PC-3 (cell line): ENCODE results near the gene IFIT1. TPM values are rescaled to one million over a fixed set of nuclear protein-coding genes. Genes with fewer than 3 reads are reported as not detected.

Experiments used
- ATAC-seq: fragments of 200-7000 bp; cut with Tn5 transposase; 2 replicates; pipeline ENCODE4 v1.9.1; 2020; ENCODE audit warnings: mild to moderate bottlenecking, moderate library complexity
- BruUV-seq: library from RNA; stranded (reverse); fragments of 400-500 nt; replicated peaks from 2 replicates; lab custom pipeline; 2021; lab: Mats Ljungman, UMichigan
- CTCF ChIA-PET: fragments of 300-600 bp; sonication (Branson Sonifier 250); formaldehyde crosslinking; loops from one replicate; lab custom pipeline; 2022; ENCODE audit warnings: antibody characterized with exemption; lab: Charles Lee
- POLR2A ChIA-PET: fragments of 300-600 bp; sonication (Branson Sonifier 250); formaldehyde crosslinking; loops from one replicate; lab custom pipeline; 2022; ENCODE audit warnings: antibody characterized with exemption; ENCODE audit not compliant: unreplicated experiment; lab: Charles Lee
- DNase-seq: peaks from one replicate; pipeline ENCODE4 v3.0.0-alpha.2; 2015
- H2AFZ ChIP-seq: fragments of 300-600 bp; sonication (generic); 2 replicates; pipeline ENCODE4 v1.6.0; 2016; ENCODE audit warnings: antibody characterized with exemption, low read length
- H3F3A ChIP-seq: fragments of 300-600 bp; sonication (generic); one replicate; pipeline ENCODE4 v1.6.0; 2017; ENCODE audit warnings: antibody characterized with exemption, low read length, control low read depth, mild to moderate bottlenecking; ENCODE audit not compliant: unreplicated experiment
- H3K27ac ChIP-seq: fragments of 300-600 bp; sonication (generic); 2 replicates; pipeline ENCODE4 v1.5.1; 2016; ENCODE audit warnings: mild to moderate bottlenecking, low read length
- H3K27me3 ChIP-seq: fragments of 300-600 bp; sonication (generic); 2 replicates; pipeline ENCODE4 v1.6.1; 2016; ENCODE audit warnings: low read length, mixed read lengths
- H3K36me3 ChIP-seq: fragments of 300-600 bp; sonication (generic); 2 replicates; pipeline ENCODE4 v1.6.1; 2016; ENCODE audit warnings: low read depth, mixed run types, low read length, mixed read lengths
- H3K4me1 ChIP-seq: fragments of 300-600 bp; sonication (generic); 2 replicates; pipeline ENCODE4 v1.5.1; 2016; ENCODE audit warnings: low read length; ENCODE audit not compliant: insufficient read depth
- H3K4me2 ChIP-seq: fragments of 300-600 bp; sonication (generic); 2 replicates; pipeline ENCODE4 v1.6.0; 2016; ENCODE audit warnings: low read length
- H3K4me3 ChIP-seq: fragments of 300-600 bp; sonication (generic); 2 replicates; pipeline ENCODE4 v1.5.1; 2016; ENCODE audit warnings: mild to moderate bottlenecking, low read length, mixed read lengths
- H3K79me2 ChIP-seq: fragments of 300-600 bp; sonication (generic); 2 replicates; pipeline ENCODE4 v1.6.1; 2017; ENCODE audit warnings: low read length, mixed read lengths
- H3K9ac ChIP-seq: fragments of 300-600 bp; sonication (generic); 2 replicates; pipeline ENCODE4 v1.6.0; 2016; ENCODE audit warnings: mild to moderate bottlenecking, low read length
- H3K9me2 ChIP-seq: fragments of 300-600 bp; sonication (generic); replicated peaks from 2 replicates; pipeline ENCODE4 v1.6.1; 2016; ENCODE audit warnings: mixed run types, low read length, mixed read lengths
- H3K9me3 ChIP-seq: fragments of 300-600 bp; sonication (generic); 2 replicates; pipeline ENCODE4 v1.6.1; 2016; ENCODE audit warnings: low read length, mixed read lengths
- H4K20me1 ChIP-seq: fragments of 300-600 bp; sonication (generic); 2 replicates; pipeline ENCODE4 v1.6.1; 2016; ENCODE audit warnings: low read length, mixed read lengths
- EZH2 ChIP-seq: fragments of 300-600 bp; sonication (generic); IDR thresholded peaks from one replicate; pipeline ENCODE4 v1.6.1; 2017; ENCODE audit warnings: antibody characterized with exemption, mild to moderate bottlenecking, low read length; ENCODE audit not compliant: unreplicated experiment
- EZH2phosphoT487 ChIP-seq: fragments of 300-600 bp; sonication (generic); IDR thresholded peaks from 2 replicates; pipeline ENCODE4 v1.6.1; 2018; ENCODE audit warnings: mild to moderate bottlenecking, antibody characterized with exemption, low read length, borderline replicate concordance
- intact Hi-C: fragments of 100-400 bp; cut with micrococcal nuclease; formaldehyde crosslinking; loops from 2 replicates; pipeline ENCODE4 v1.9.0; 2023
- total RNA-seq: library from RNA; depleted of rRNA; stranded (reverse); fragments of >200 nt; gene quantifications from 2 replicates; pipeline ENCODE4 v1.2.3, GENCODE V29; 2014
- TF ChIP-seq, protein P1 (sequence below): fragments of 300-600 bp; sonication (generic); conservative IDR thresholded peaks from 2 replicates; pipeline ENCODE4 v1.5.1; 2017; ENCODE audit warnings: antibody characterized with exemption, low read depth, mild to moderate bottlenecking, low read length

Gene IFIT1
- total RNA-seq, 1 experiment from 2014 or later: 19.6 TPM

DNA sequence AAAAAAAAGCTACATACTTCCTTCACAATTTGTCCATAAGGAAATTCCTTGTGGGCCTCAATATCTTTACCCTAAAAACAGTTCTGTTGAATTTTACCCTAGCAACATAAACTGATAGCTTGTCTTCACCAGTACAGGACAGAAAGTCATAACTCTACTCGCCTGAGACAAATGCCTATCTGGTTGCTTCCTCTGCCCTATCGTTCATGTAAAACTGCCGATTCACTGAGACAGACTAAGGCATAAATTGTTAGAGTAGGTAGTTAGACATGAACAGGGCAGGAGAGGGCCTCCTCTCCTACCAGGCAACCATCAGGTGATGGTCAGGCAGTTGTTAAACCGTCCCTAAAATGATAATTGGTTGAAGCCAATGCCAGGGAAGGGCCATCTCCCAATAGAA lies 39.6 kb upstream of the IFIT1 start:
- intact Hi-C loops: loop anchor here (1.0 to 5.0 kb wide), 3 partner anchors 24 to 91 kb away; no protein-coding TSS in a partner anchor
- DNase-seq: no peak
- H3K79me2 ChIP-seq: no peaks in the 10 kb centered on the region
- H3K4me1 ChIP-seq: peaks cover 40% of the 10 kb centered on the region
- POLR2A ChIA-PET: interaction anchor here (0.6 to 1.1 kb wide), 2 partner anchors 22 to 51 kb away, joined by 13 to 15 read pairs; partner anchors contain the start of gene IFIT2
- no peak overlapping the region for H3K4me3 ChIP-seq
- H3K27ac ChIP-seq: peak overlapping the region; percentile 87
- no peaks in the 10 kb centered on the region for H4K20me1 ChIP-seq
- no peaks in the 10 kb centered on the region for H3K36me3 ChIP-seq
- no peak for ATAC-seq
- BruUV-seq: no TSS peak
- CTCF ChIA-PET: no interaction called here
- H3K9me3 ChIP-seq: no peaks in the 10 kb centered on the region
- peak overlapping the region; percentile 78; the same call in 1 of the 2 replicates for H2AFZ ChIP-seq
- TF ChIP-seq, protein P1, sequence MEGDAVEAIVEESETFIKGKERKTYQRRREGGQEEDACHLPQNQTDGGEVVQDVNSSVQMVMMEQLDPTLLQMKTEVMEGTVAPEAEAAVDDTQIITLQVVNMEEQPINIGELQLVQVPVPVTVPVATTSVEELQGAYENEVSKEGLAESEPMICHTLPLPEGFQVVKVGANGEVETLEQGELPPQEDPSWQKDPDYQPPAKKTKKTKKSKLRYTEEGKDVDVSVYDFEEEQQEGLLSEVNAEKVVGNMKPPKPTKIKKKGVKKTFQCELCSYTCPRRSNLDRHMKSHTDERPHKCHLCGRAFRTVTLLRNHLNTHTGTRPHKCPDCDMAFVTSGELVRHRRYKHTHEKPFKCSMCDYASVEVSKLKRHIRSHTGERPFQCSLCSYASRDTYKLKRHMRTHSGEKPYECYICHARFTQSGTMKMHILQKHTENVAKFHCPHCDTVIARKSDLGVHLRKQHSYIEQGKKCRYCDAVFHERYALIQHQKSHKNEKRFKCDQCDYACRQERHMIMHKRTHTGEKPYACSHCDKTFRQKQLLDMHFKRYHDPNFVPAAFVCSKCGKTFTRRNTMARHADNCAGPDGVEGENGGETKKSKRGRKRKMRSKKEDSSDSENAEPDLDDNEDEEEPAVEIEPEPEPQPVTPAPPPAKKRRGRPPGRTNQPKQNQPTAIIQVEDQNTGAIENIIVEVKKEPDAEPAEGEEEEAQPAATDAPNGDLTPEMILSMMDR: no peak
- peak overlapping the region; percentile 62; the same call in 1 of the 2 replicates for H3K4me2 ChIP-seq
- peak overlapping the region; percentile 17; the same call in 1 of the 2 replicates for H3K9ac ChIP-seq
- H3K27me3 ChIP-seq: no peaks in the 10 kb centered on the region
- peaks cover 6% of the 10 kb centered on the region for H3F3A ChIP-seq
- H3K9me2 ChIP-seq: no peaks in the 10 kb centered on the region

DNA sequence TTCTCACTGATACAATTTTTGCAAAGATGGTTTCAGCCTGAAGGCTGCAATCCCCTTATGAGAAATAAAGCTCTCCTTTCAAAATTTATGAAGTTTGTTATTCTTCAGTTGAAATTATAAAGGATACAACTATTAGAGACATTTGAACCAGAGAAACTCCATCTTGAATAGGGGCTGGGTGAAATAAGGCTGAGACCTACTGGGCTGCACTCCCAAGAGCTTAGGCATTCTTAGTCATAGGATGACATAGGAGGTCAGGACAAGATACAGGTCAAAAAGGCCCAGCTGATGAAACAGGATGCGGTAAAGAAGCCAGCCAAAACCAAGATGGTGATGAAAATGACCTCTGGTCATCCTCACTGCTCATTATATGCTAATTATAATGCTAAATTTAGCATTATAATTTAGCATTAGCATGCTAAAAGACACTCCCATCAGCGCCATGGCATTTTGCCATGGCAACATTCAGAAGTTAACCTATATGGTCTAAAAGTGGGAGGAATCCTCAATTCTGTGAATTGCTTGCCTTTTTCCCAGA lies 37.0 kb upstream of the IFIT1 start:
- no TSS peak for BruUV-seq
- ATAC-seq (no peak), DNase-seq (peak; percentile 38)
- no peaks in the 10 kb centered on the region for H3K79me2 ChIP-seq
- H3K27me3 ChIP-seq: no peaks in the 10 kb centered on the region
- no peaks in the 10 kb centered on the region for H3K36me3 ChIP-seq
- intact Hi-C loops: no loop called here
- no peaks in the 10 kb centered on the region for H3K9me2 ChIP-seq
- no peak overlapping the region for H3K27ac ChIP-seq
- H3K4me3 ChIP-seq: no peak overlapping the region
- H4K20me1 ChIP-seq: no peaks in the 10 kb centered on the region
- CTCF ChIA-PET: no interaction called here
- H2AFZ ChIP-seq: no peak overlapping the region
- TF ChIP-seq EZH2phosphoT487: no peak
- peaks cover 6% of the 10 kb centered on the region for H3F3A ChIP-seq
- H3K4me2 ChIP-seq: no peak overlapping the region
- no peaks in the 10 kb centered on the region for H3K9me3 ChIP-seq
- H3K4me1 ChIP-seq: peaks cover 39% of the 10 kb centered on the region
- POLR2A ChIA-PET: no interaction called here
- H3K9ac ChIP-seq: no peak overlapping the region

DNA sequence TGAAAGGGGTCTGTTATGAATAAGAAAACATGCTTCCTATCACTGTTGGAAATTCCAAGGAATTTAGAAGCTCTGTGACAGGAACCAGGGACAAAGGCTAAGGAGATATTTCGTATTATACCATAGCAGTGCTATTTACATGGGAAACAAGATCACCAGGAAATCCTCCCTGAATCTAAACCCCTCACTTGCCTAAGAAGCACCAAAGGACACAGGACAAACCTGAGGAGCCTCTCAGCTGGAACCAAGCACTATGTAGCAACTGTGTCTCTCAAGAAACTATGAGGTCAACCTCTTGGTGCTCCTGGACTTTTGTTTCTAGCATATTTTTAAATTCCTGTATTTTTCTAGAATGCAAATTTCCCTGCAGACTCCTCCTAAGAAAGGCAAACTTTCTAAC lies 35.3 kb upstream of the IFIT1 start:
- intact Hi-C loops: no loop called here
- DNase-seq (no peak), ATAC-seq (no peak)
- Histone ChIP-seq H2AFZ (no peak overlapping the region), H3K9me2 (no peaks in the 10 kb centered on the region), H3K79me2 (no peaks in the 10 kb centered on the region), H3K9ac (no peak overlapping the region), H3K27ac (no peak overlapping the region), H3K4me1 (peaks cover 23% of the 10 kb centered on the region), H3K4me3 (no peak overlapping the region), H3F3A (peaks cover 6% of the 10 kb centered on the region), H3K4me2 (no peak overlapping the region), H3K36me3 (no peaks in the 10 kb centered on the region), H3K27me3 (no peaks in the 10 kb centered on the region), H3K9me3 (no peaks in the 10 kb centered on the region), H4K20me1 (no peaks in the 10 kb centered on the region)
- BruUV-seq: no TSS peak
- ChIA-PET CTCF (no interaction called here), POLR2A (no interaction called here)
- TF ChIP-seq EZH2phosphoT487 (no peak), EZH2 (no peak)
